Measurements from ENCODE around the gene FAM50A. TPM values are rescaled to one million over a fixed set of nuclear protein-coding genes. Genes with fewer than 3 reads are reported as not detected.
"Not testable (repeated sequence)": the region's sequence is repeated elsewhere in the genome, so short reads cannot be mapped to it uniquely, and the experiment has no call there.

FAM50A gene
- total and polyA plus RNA-seq, 4 donors = 23.4 to 202 (median 90.4) TPM

DNA sequence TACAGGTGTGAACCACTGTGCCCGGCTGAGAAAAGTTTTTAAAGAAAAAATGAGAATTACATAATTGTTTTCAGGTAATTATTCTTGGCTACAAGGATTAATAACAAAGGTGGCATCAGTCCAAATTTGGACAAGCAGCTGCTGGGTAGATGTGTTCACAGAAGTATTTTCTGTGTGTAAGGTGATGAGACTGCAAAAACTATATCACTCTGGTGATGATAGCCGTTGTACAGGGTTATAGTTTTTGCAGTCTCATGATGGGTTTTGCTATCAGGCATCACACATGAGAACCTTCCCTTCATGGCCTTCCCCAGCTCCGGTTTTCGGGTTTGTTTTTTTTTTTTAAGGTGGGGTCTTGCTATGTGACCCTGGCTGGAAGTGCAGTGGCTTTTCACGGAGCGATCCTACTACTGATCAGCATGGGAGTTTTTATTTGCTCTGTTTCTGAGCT lies 51.6 kb downstream of the FAM50A start:
- Histone ChIP-seq H3K4me3 (no peak overlapping the region), H3K27me3 (ENCODE audit: control insufficient read depth in 3 of 3, insufficient read depth in 3 of 3, low read length in 2 of 3) (peaks cover 0 to 3% (median 0%) of the 10 kb centered on the region in 3 donors), H3K4me1 (ENCODE audit: control insufficient read depth in 5 of 5, insufficient read depth in 5 of 5, low read length in 5 of 5) (no peaks in the 10 kb centered on the region), H3K9me3 (ENCODE audit: control insufficient read depth in 4 of 4, insufficient read depth in 3 of 4, low read length in 3 of 4) (no peaks in the 10 kb centered on the region), H3K36me3 (ENCODE audit: control insufficient read depth in 4 of 4, insufficient read depth in 4 of 4, low read length in 4 of 4) (no peaks in the 10 kb centered on the region), H3K9ac (ENCODE audit: insufficient read depth in 1 of 2, low read length in 2 of 2) (no peak overlapping the region), H3K27ac (ENCODE audit: low read depth in 1 of 2, low read length in 1 of 2) (no peak overlapping the region)
- TF ChIP-seq, protein P1, sequence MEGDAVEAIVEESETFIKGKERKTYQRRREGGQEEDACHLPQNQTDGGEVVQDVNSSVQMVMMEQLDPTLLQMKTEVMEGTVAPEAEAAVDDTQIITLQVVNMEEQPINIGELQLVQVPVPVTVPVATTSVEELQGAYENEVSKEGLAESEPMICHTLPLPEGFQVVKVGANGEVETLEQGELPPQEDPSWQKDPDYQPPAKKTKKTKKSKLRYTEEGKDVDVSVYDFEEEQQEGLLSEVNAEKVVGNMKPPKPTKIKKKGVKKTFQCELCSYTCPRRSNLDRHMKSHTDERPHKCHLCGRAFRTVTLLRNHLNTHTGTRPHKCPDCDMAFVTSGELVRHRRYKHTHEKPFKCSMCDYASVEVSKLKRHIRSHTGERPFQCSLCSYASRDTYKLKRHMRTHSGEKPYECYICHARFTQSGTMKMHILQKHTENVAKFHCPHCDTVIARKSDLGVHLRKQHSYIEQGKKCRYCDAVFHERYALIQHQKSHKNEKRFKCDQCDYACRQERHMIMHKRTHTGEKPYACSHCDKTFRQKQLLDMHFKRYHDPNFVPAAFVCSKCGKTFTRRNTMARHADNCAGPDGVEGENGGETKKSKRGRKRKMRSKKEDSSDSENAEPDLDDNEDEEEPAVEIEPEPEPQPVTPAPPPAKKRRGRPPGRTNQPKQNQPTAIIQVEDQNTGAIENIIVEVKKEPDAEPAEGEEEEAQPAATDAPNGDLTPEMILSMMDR (IDR thresholded peaks at IDR 0.05; ENCODE audit: control extremely low read depth, extremely low read depth) = no peak
- no peak for DNase-seq
- ATAC-seq (ENCODE audit: insufficient read depth, low FRiP score) = no peak
- 53 to 76% methylated on average over 6 of the region's 6 CpGs for WGBS, 2 donors

DNA sequence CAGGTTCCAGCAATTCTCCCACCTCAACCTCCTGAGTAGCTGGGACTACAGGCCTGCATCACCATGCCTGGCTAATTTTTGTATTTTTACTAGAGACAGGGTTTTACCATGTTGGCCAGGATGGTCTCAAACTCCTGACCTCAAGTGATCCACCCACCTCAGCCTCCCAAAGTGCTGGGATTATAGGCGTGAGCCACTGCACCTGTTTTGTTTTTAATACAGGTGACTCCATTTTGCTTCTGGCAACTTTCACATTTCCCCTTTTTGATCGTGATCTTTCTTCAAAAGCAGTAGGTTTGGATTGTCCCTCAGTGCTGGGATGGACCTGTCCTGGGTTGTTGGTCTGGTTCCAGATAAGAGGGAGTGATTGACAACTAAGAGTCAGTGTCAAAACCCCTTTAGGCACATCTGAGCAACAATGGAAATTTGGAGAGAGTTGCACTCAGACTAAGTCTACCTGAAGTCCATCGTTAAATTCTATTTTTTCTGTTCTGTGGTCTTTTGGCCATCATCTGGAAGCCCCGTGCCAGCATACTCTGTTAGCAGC lies 52.7 kb downstream of the FAM50A start:
- H3K27ac ChIP-seq (ENCODE audit: low read depth in 1 of 2, low read length in 1 of 2); H3K4me3 ChIP-seq; H3K27me3 ChIP-seq (ENCODE audit: control insufficient read depth in 3 of 3, insufficient read depth in 3 of 3, low read length in 2 of 3); H3K9ac ChIP-seq (ENCODE audit: insufficient read depth in 1 of 2, low read length in 2 of 2); H3K4me1 ChIP-seq (ENCODE audit: control insufficient read depth in 5 of 5, insufficient read depth in 5 of 5, low read length in 5 of 5); H3K36me3 ChIP-seq (ENCODE audit: control insufficient read depth in 4 of 4, insufficient read depth in 4 of 4, low read length in 4 of 4); DNase-seq; H3K9me3 ChIP-seq (ENCODE audit: control insufficient read depth in 4 of 4, insufficient read depth in 3 of 4, low read length in 3 of 4); ATAC-seq (ENCODE audit: insufficient read depth, low FRiP score): not testable (repeated sequence)
- WGBS, 2 donors = 74 to 79% methylated on average over 4 of the region's 4 CpGs

Small RNA genes within 50 kb of the gene (small RNA-seq; reads per million reads assigned to genes)
- 0.08 reads per million for gene MIR6858 (ENCODE audit: low replicate concordance)
- gene RN7SL697P (ENCODE audit: low replicate concordance) = not detected
- not detected for gene SNORA70 (ENCODE audit: low replicate concordance)

Other genes with a start within 250 kb of the FAM50A start
- gene OPN1MW2, start 224.4 kb upstream of the FAM50A start, total RNA-seq = not detected
- not detected for gene OPN1MW2, start 224.4 kb upstream of the FAM50A start, polyA plus RNA-seq
- not detected for gene OPN1MW3, start 186.6 kb upstream of the FAM50A start, total RNA-seq
- gene OPN1MW3, start 186.6 kb upstream of the FAM50A start, polyA plus RNA-seq = not detected
- not detected for gene TEX28, start 149.0 kb upstream of the FAM50A start, total RNA-seq
- gene TEX28, start 149.0 kb upstream of the FAM50A start, polyA plus RNA-seq = under 1 TPM in 1 of 2 donors, not detected in 1; 0.02 TPM
- 1 to 10 TPM in 1 of 2 donors, under 1 TPM in 1; 0.18 to 1.5 TPM for gene TKTL1, start 148.3 kb upstream of the FAM50A start, total RNA-seq
- gene TKTL1, start 148.3 kb upstream of the FAM50A start, polyA plus RNA-seq = under 1 TPM in 1 of 2 donors, not detected in 1; 0.54 TPM
- gene FLNA, start 69.5 kb upstream of the FAM50A start, total RNA-seq = 1,000 to 10,000 TPM in 1 of 2 donors, 100 to 1,000 TPM in 1; 602 to 1,802 TPM
- 100 to 1,000 TPM; 645 to 783 TPM for gene FLNA, start 69.5 kb upstream of the FAM50A start, polyA plus RNA-seq
- gene EMD, start 64.8 kb upstream of the FAM50A start, total RNA-seq = 10 to 100 TPM; 33.0 to 66.9 TPM
- gene EMD, start 64.8 kb upstream of the FAM50A start, polyA plus RNA-seq = 100 to 1,000 TPM in 1 of 2 donors, 10 to 100 TPM in 1; 82.7 to 108 TPM
- 1,000 to 10,000 TPM; 2,479 to 3,133 TPM for gene RPL10, start 45.8 kb upstream of the FAM50A start, total RNA-seq
- 1,000 to 10,000 TPM; 4,111 to 4,258 TPM for gene RPL10, start 45.8 kb upstream of the FAM50A start, polyA plus RNA-seq
- 10 to 100 TPM; 12.5 to 41.0 TPM for gene DNASE1L1, start 34.9 kb upstream of the FAM50A start, total RNA-seq
- gene DNASE1L1, start 34.9 kb upstream of the FAM50A start, polyA plus RNA-seq = 10 to 100 TPM; 28.2 to 52.3 TPM
- 10 to 100 TPM; 28.4 to 48.9 TPM for gene TAFAZZIN, start 32.6 kb upstream of the FAM50A start, total RNA-seq
- gene TAFAZZIN, start 32.6 kb upstream of the FAM50A start, polyA plus RNA-seq = 10 to 100 TPM; 39.7 to 61.2 TPM
- gene ATP6AP1, start 15.5 kb upstream of the FAM50A start, total RNA-seq = 100 to 1,000 TPM in 1 of 2 donors, 10 to 100 TPM in 1; 73.7 to 142 TPM
- gene ATP6AP1, start 15.5 kb upstream of the FAM50A start, polyA plus RNA-seq = 100 to 1,000 TPM in 1 of 2 donors, 10 to 100 TPM in 1; 84.1 to 220 TPM
- 100 to 1,000 TPM in 1 of 2 donors, 10 to 100 TPM in 1; 64.0 to 116 TPM for gene GDI1, start 7.0 kb upstream of the FAM50A start, total RNA-seq
- gene GDI1, start 7.0 kb upstream of the FAM50A start, polyA plus RNA-seq = 100 to 1,000 TPM; 116 to 130 TPM
- gene PLXNA3, start 14.1 kb downstream of the FAM50A start, total RNA-seq = 10 to 100 TPM; 17.3 to 61.1 TPM
- 10 to 100 TPM; 10.2 to 16.1 TPM for gene PLXNA3, start 14.1 kb downstream of the FAM50A start, polyA plus RNA-seq
- gene LAGE3, start 35.1 kb downstream of the FAM50A start, total RNA-seq = 10 to 100 TPM; 10.3 to 26.4 TPM
- 10 to 100 TPM; 21.5 to 32.0 TPM for gene LAGE3, start 35.1 kb downstream of the FAM50A start, polyA plus RNA-seq
- 10 to 100 TPM; 22.9 to 38.2 TPM for gene UBL4A, start 42.5 kb downstream of the FAM50A start, total RNA-seq
- 10 to 100 TPM; 21.3 to 39.6 TPM for gene UBL4A, start 42.5 kb downstream of the FAM50A start, polyA plus RNA-seq
- gene SLC10A3, start 46.5 kb downstream of the FAM50A start, total RNA-seq = 10 to 100 TPM; 11.1 to 30.9 TPM
- 10 to 100 TPM; 27.3 to 33.0 TPM for gene SLC10A3, start 46.5 kb downstream of the FAM50A start, polyA plus RNA-seq
- 10 to 100 TPM; 21.5 to 48.6 TPM for gene FAM3A, start 72.1 kb downstream of the FAM50A start, total RNA-seq
- 10 to 100 TPM; 43.9 to 61.2 TPM for gene FAM3A, start 72.1 kb downstream of the FAM50A start, polyA plus RNA-seq
- 100 to 1,000 TPM in 1 of 2 donors, 10 to 100 TPM in 1; 24.3 to 106 TPM for gene G6PD, start 102.7 kb downstream of the FAM50A start, total RNA-seq
- gene G6PD, start 102.7 kb downstream of the FAM50A start, polyA plus RNA-seq = 10 to 100 TPM; 55.4 to 75.6 TPM
- gene IKBKG, start 103.5 kb downstream of the FAM50A start, total RNA-seq = 10 to 100 TPM; 12.0 to 58.3 TPM
- 10 to 100 TPM; 23.1 to 49.6 TPM for gene IKBKG, start 103.5 kb downstream of the FAM50A start, polyA plus RNA-seq
- gene CTAG1A, start 141.0 kb downstream of the FAM50A start, total RNA-seq = not detected
- not detected for gene CTAG1A, start 141.0 kb downstream of the FAM50A start, polyA plus RNA-seq
- gene CTAG1B, start 175.1 kb downstream of the FAM50A start, total RNA-seq = not detected
- gene CTAG1B, start 175.1 kb downstream of the FAM50A start, polyA plus RNA-seq = not detected
- not detected for gene CTAG2, start 209.4 kb downstream of the FAM50A start, total RNA-seq
- gene CTAG2, start 209.4 kb downstream of the FAM50A start, polyA plus RNA-seq = 1 to 10 TPM in 1 of 2 donors, not detected in 1; 4.9 TPM

All from lung (tissue), 13 donors.